TTC549 (cell line): ENCODE data around the gene RAP1GAP2.

Source experiments
- FAIRE-seq: peaks from 2 replicates; lab custom pipeline; 2012; peaks lifted over from hg19 to GRCh38; lab: Jason Lieb, UNC

Gene RAP1GAP2

DNA sequence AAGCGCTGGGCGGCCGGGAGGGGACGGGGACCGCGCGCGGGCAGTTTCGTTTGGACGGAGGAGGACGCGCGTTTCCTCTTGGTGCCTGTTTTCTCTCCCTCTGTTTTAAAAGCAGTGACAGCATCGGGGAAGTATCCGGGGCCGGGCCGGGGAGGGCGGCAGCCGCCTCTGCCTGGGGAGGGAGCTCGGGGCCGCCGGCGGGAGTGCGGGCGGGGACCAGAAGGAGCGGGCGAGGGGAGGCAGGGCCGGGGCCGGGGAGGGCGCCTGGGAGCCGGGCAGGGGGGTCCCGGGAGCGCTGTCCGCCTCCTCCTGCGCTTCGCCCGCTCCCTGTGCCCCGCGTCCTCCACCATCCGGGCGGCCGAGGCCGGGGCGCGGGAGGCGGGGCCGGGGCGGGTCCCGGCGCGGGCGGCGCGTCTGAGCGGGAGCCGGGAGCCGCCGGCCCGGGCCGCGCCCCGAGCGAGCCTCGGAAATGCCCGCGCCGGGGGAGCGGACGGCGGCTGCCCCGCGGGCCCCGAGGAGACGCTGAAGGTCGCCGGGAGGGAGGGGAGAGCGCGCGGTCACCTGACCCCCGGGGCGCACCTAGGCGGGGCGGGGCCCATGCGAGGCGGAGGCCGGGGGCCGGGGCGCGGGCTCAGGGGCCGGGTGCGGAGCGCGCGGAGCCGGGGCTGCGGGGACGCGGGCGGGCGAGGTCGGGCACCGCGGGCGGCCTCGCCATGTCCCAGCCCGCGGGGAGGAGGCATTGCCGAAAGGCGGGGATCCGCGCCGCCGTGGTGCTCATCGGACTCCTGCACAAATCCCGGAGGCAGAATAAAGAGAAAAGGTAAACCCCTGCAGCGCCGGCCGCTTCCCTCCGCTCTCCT is 57.3 kb downstream of the RAP1GAP2 start:
- FAIRE-seq = no peak

- no peak for FAIRE-seq
These were observed 58.2 kb downstream of the RAP1GAP2 start for GRCh38 chr17:2854143-2855055.

DNA sequence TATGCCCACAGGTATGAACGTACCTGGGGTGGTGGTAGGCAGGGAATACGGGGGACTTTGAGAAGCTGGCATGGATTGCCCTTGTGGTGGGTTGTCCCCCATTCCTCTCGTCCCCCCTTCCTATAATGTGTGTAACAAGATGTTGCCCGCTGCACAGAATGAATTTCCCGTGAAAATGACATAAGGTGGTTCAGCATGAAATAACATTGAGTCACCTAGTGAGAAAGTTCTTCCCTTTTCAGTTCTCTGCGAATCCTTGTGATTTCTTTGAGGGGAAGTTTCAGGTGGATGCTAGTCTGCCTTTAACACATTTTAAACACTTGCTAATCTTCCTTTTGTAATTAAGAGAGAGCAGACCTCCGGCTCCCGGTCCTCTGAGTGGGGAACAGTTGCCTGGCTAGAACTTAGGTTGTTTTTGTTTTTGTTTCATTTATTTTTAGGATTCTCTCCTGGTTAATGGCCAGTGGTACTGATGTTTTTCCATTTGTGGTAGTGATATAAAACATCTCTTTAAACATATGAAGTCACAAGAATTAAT is 58.9 kb downstream of the RAP1GAP2 start:
- FAIRE-seq = no peak

GRCh38 chr17:2856727-2857126 is 60.5 kb downstream of the RAP1GAP2 start:
- no peak for FAIRE-seq

DNA sequence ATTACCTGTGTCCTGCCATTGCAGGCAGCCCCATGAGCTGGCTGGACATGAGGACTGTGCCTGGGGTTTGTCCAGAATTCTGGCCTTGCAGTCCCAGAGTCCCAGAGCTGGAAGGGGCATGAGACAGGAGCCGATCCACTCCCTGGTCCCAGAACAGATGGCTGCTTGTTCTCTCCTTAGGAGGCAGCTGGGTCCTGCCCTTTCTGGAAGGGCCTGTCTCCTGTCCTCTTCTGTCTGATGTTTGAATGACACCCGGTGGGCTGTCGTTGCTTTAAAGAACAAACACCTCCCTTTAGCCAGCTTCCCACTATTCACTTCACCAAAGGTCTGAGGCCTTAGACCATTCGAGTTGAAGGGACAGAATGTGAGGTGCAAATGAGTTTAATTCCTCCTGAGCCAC is 63.8 kb downstream of the RAP1GAP2 start:
- no peak for FAIRE-seq

- FAIRE-seq = no peak
These were observed 64.6 kb downstream of the RAP1GAP2 start for GRCh38 chr17:2860883-2861282.

DNA sequence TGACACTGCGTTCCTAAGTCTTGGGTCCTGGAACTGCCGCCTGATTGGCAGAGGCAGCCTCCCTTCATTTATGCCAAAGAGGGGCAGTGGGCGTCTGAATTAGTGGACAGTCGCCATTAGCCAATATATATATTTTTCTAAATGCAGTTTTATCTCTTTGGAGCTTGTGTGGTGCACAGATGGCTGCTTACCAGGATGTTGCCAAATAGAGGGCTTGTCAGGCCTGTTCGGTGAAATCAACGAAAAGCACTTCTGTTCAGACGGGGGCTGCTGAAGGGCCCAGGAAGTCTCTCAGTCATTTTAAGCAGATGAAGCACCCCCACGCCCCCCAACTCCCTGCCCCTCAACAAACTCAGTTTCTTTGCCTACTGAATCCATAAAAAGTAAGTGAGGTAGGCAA is 66.0 kb downstream of the RAP1GAP2 start:
- no peak for FAIRE-seq

GRCh38 chr17:2863204-2863603 is 67.0 kb downstream of the RAP1GAP2 start:
- no peak for FAIRE-seq

DNA sequence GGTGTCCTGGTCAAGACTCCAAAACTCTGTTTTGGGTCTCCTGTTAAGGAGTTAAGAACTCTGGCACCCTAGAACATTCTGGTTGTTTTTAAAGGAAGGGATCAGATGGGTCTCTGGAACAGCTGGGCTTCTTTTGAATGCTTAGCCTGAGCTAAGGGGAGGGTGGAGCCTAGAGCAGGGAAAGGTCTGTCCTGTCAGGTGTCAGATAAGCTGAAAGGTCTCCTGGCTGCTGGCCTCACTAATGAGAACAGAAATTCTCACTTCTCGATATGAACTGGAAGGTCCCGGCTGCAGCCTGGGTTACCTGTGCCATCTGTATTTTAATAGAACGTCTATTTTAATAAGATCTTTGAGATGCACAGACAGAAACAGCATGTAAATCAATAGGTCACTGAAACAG is 69.0 kb downstream of the RAP1GAP2 start:
- no peak for FAIRE-seq

DNA sequence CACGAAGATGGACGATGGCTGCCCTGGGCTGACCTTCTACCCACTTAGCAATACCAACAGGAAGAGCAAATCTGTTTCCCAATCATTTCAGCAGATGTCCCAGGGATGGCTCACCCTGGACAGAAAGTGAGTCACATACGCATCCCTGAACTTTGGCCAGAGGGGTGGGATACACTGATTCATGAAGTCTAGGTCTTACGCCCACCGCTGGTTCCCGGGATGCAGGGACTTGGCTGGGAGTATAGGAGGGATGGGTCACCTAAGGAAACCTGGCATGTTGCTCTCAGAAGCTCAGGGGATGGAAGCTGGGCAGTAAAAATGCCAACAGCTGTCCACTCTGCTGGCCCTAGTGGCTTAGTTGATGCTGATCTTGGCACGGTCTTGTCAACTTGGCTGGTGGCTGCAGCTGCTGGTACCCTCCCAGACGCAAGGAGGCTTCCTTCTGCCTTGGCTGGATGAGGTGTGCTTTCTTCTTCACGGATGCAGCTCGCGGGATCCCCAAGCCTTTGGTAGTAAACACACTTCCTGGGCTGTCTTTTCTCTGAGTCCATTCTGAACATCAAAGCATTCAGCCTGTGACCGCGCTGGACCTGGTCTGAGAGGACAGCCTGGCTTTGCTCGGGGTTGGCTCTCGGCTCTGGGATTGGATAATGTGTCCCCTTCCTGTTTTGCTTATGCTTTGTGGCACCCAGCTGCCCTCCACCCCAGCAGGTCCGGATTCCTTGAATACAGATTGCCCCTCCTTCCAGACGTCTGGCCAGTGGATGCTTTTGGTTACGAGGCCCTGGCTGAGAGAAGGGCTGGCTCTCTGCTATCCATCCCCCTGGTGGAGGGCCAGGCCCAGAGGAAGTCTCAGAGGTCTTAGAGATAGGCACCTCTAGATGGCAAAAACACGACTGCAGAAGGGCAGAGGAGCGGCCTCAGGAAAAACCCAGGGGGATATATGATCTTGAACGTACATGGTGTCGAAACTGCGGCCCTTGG is 71.5 kb downstream of the RAP1GAP2 start:
- no peak for FAIRE-seq

GRCh38 chr17:2869604-2870003 is 73.4 kb downstream of the RAP1GAP2 start:
- no peak for FAIRE-seq

- no peak for FAIRE-seq
These were observed 75.0 kb downstream of the RAP1GAP2 start for GRCh38 chr17:2871205-2871604.

DNA sequence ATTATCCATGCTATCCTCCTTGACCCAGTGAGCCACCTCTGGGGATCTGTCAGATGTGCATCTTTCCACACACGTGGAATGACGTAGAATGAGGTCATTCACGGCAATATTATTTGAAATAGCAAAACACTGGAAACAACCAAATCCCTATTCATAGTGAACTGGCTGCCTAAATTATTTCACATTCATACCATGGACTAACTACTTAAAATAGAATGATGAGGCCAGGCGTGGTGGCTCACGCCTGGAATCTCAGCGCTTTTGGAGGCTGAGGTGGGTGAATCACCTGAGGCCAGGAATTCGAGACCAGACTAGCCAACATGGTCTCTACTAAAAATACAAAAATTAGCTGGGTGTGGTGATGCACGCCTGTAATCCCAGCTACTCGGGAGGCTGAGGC is 75.5 kb downstream of the RAP1GAP2 start:
- no peak for FAIRE-seq

DNA sequence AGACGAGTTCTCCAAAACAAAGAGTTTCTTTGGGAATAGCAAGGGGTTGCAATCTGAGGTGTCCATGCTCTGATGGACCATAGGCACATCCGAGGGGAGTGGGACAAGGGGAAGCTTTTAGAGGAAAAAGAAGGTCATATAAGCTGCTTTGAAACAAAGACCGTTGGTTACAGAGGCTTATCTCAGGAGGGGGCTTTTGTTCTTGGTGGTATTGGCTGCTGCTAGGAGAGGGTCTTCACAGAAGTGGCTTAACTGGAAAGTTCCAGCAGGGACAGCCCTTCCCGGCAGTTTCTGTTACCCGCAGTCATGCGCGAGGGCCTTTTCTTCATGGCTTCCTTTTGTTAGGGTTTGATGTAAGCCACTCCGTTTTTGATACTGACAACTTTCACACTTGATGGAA is 76.0 kb downstream of the RAP1GAP2 start:
- no peak for FAIRE-seq

- no peak for FAIRE-seq
These were observed 78.0 kb downstream of the RAP1GAP2 start for GRCh38 chr17:2874189-2874686.

GRCh38 chr17:2875608-2876007 is 79.4 kb downstream of the RAP1GAP2 start:
- no peak for FAIRE-seq

GRCh38 chr17:2876467-2876866 is 80.2 kb downstream of the RAP1GAP2 start:
- FAIRE-seq = no peak

DNA sequence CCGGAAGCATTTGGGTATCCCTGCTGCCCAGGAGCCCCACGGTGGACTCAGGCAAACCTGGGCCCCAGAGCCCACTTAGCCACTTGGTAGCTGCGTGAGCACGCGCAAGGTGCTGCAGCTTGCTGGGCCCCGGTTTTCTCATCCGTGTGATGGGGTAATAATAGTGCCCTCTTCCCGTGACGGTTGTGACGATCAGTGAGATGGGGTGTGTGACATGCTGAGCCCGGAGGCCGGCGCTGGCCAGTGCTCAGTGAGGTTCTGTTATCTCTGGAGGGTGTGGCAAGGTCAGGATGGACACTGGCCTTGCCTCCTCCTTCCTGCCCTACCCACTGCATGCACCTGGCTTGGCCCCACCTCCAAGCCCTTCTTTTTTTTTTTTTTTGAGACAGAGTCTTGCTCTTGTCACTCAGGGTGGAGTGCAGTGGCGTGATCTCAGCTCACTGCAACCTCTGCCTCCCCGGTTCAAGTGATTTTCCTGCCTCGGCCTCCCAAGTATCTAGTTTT is 82.6 kb downstream of the RAP1GAP2 start:
- no peak for FAIRE-seq

DNA sequence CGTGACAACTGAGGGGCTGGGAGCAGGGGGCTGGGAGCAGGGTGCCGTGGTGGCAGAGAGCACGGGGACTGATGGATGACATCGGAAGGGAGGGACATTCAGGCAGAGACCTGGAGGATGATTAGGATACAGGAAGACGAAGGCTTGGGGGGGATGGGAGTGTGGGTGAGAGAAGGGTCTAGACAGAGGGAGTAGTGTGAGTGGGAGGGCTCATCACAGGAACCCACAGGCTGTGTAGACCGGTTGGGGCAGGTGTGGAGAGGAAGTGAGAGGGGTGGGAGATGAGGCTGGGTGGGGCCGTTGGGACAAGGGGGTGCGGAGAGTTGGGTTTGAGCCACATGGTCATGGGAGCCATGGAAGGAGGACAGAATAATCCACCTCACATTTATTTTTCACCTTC is 83.8 kb downstream of the RAP1GAP2 start:
- FAIRE-seq = no peak

DNA sequence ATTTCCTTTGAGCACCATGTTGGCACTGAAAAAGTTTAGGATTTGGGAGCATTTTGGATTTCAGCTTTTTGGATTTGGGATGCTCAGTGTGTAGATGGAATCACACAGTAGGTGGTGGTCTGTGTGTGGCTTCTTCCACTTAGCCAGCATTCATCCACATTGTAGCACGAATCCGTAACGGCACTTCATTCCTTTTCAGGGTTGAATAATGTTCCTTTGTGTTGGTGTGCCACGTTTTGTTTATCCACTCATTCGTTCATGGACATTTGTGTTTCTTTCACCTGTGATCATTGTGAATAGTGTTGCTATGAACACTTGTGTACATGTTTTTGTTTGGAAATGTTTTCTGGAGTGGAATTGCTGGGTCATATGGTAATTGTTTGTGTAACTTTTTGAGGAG is 85.1 kb downstream of the RAP1GAP2 start:
- FAIRE-seq = no peak

GRCh38 chr17:2883544-2884213 is 87.4 kb downstream of the RAP1GAP2 start:
- no peak for FAIRE-seq
